Right lobe of liver (tissue), 4 donors: ENCODE results near the gene CDC14A.

ENCODE experiments used
- POLR2A ChIP-seq: fragments of 450-650 bp; IDR thresholded peaks from one replicate; pipeline ENCODE4 v1.6.1; 2017; ENCODE audit warnings: antibody characterized with exemption, mild to moderate bottlenecking
- TF ChIP-seq, protein P1 (sequence below), 4 donors: fragments of 200-600 bp in 3 of 4; fragments of 450-650 bp in 1 of 4; IDR thresholded peaks; one replicate each; pipeline versions ENCODE4 v1.5.1 to v1.8.0; 2016 to 2022; ENCODE audit warnings: antibody characterized with exemption in 4 of 4, mild to moderate bottlenecking in 2 of 4
- donor health status: DM: no; HTN: no; CAD: no.
- donor health status: DM: no; HTN: no; CAD: no.
- donor health status: DM: no; HTN: yes; CAD: no.

DNA sequence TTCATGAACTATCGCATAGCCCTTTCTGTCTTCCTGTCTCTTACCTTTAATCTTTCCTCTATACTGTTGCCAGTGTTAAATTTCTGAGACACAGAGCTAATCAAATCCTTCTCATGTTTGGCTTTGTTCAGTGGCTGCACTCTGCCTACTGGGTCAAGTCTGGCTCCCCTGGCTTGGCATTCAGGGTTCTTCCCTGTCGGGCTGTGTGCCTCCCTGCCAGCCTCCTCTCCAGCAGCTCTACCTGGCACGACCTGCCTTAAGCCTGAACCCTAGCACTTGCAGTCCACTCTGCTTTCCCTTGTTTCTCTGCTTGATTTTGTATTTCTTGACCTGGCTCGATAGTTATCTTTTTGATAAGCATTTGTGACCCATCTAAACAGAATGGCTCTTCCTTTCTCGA, 159.5 kb downstream of the CDC14A start:
- TF ChIP-seq, protein P1, sequence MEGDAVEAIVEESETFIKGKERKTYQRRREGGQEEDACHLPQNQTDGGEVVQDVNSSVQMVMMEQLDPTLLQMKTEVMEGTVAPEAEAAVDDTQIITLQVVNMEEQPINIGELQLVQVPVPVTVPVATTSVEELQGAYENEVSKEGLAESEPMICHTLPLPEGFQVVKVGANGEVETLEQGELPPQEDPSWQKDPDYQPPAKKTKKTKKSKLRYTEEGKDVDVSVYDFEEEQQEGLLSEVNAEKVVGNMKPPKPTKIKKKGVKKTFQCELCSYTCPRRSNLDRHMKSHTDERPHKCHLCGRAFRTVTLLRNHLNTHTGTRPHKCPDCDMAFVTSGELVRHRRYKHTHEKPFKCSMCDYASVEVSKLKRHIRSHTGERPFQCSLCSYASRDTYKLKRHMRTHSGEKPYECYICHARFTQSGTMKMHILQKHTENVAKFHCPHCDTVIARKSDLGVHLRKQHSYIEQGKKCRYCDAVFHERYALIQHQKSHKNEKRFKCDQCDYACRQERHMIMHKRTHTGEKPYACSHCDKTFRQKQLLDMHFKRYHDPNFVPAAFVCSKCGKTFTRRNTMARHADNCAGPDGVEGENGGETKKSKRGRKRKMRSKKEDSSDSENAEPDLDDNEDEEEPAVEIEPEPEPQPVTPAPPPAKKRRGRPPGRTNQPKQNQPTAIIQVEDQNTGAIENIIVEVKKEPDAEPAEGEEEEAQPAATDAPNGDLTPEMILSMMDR (IDR thresholded peaks at IDR 0.05) = no peak
- TF ChIP-seq POLR2A = no peak
